ENCODE results near the gene CPN2. TPM values are rescaled to one million over a fixed set of nuclear protein-coding genes. Genes with fewer than 3 reads are reported as not detected.

Gene CPN2
- total RNA-seq, 1 experiment from 2014 or later: not detected

- no peak for TF ChIP-seq CTCF (conservative IDR thresholded peaks at IDR 0.05)
- H3K27me3 ChIP-seq (ENCODE audit: insufficient read depth, low read length): no peaks in the 10 kb centered on the region
- DNase-seq: no peak
- no peak overlapping the region for H3K23ac ChIP-seq (ENCODE audit: insufficient read length, low read depth, low read length)
- no peak overlapping the region for H3K18ac ChIP-seq (ENCODE audit: insufficient read length, low read depth, low read length)
- H3K36me3 Mint-ChIP-seq (ENCODE audit: insufficient read depth in 1 of 3, low read depth in 3 of 3): no peaks in the 10 kb centered on the region
- H3K4me1 ChIP-seq (ENCODE audit: insufficient read depth, low read length): no peaks in the 10 kb centered on the region; the same call in 1 of the 2 replicates
- no peak overlapping the region for H2BK20ac ChIP-seq (ENCODE audit: low read depth, low read length, poor library complexity, severe bottlenecking)
- no peaks in the 10 kb centered on the region for H4K20me1 ChIP-seq (ENCODE audit: control insufficient read depth, insufficient read depth, insufficient read length)
- H3K4me2 ChIP-seq (ENCODE audit: insufficient read depth, insufficient read length, low read length): no peak overlapping the region
- no peak overlapping the region for H3K27ac ChIP-seq (ENCODE audit: insufficient read length, low read depth, low read length)
- no CpG with 5 or more reads among the region's 1 CpG for WGBS (ENCODE audit: extremely low coverage, insufficient read length, low lambda C conversion rate)
- no peak overlapping the region for H2BK15ac ChIP-seq (ENCODE audit: low read depth, low read length)
- no peak overlapping the region for H4K5ac ChIP-seq (ENCODE audit: insufficient read length, low read depth, low read length)
- no peaks in the 10 kb centered on the region for H3K79me2 ChIP-seq (ENCODE audit: insufficient read depth, low read length)
- H4K91ac ChIP-seq (ENCODE audit: insufficient read length, low read depth, low read length): no peak overlapping the region
- H2AK5ac ChIP-seq (ENCODE audit: insufficient read length, low read length): no peak overlapping the region
- no peaks in the 10 kb centered on the region for H3K79me1 ChIP-seq (ENCODE audit: insufficient read depth, low read depth, low read length, poor library complexity, severe bottlenecking)
- no peak overlapping the region for H2BK120ac ChIP-seq (ENCODE audit: low read depth, low read length, poor library complexity, severe bottlenecking)
- no peak overlapping the region for H3K9ac ChIP-seq (ENCODE audit: extremely low read depth, insufficient read length, low read length)
- H3K14ac ChIP-seq (ENCODE audit: insufficient read depth, low read length): no peak overlapping the region
- H3K56ac ChIP-seq (ENCODE audit: insufficient read length, low read depth, low read length): no peak overlapping the region
- H3K27me3 Mint-ChIP-seq (ENCODE audit: low read depth): peaks cover 9% of the 10 kb centered on the region
- no peak overlapping the region for H4K8ac ChIP-seq (replicated peaks; ENCODE audit: insufficient read length, low read depth, low read length)
- no peaks in the 10 kb centered on the region for H3K9me3 Mint-ChIP-seq
- H2BK12ac ChIP-seq (ENCODE audit: insufficient read length, low read depth, low read length): no peak overlapping the region
- no peak overlapping the region for H3K4ac ChIP-seq (ENCODE audit: low read depth, low read length)
- H3T11ph ChIP-seq (ENCODE audit: low read length): no peak overlapping the region
- no peaks in the 10 kb centered on the region for H3K9me3 ChIP-seq (ENCODE audit: control insufficient read depth, low read depth, low read length)
- H3K23me2 ChIP-seq (ENCODE audit: insufficient read length, low read depth, low read length, poor library complexity, severe bottlenecking): no peaks in the 10 kb centered on the region
- H3K27ac Mint-ChIP-seq: no peak overlapping the region
- H2BK5ac ChIP-seq (ENCODE audit: insufficient read length, low read length): no peak overlapping the region
- H3K4me1 Mint-ChIP-seq: peaks cover 45 to 47% of the 10 kb centered on the region in 2 experiments
- H2AFZ ChIP-seq (ENCODE audit: low read length): no peak overlapping the region
- no peak overlapping the region for H3K4me3 Mint-ChIP-seq
Observed at GRCh38 chr3:194303749-194304148, 47.4 kb downstream of the CPN2 start.

Data from H9 (cell line).